Kidney epithelial cell (primary cell): ENCODE data around the gene CBFA2T3. TPM values are rescaled to one million over a fixed set of nuclear protein-coding genes. Genes with fewer than 3 reads are reported as not detected.

Experiments used
- DNase-seq: peaks from one replicate; pipeline ENCODE4 v3.0.0-alpha.2; 2010; ENCODE audit warnings: low read depth
- H3K27me3 ChIP-seq: 2 replicates; pipeline ENCODE4 v1.6.0; 2011; ENCODE audit warnings: low read length; ENCODE audit not compliant: control insufficient read depth, insufficient read depth
- H3K36me3 ChIP-seq: 2 replicates; pipeline ENCODE4 v1.5.1; 2011; ENCODE audit warnings: low read length; ENCODE audit not compliant: control insufficient read depth, insufficient read depth
- H3K4me3 ChIP-seq: 2 replicates; pipeline ENCODE4 v1.5.1; 2011; ENCODE audit warnings: low read depth, mild to moderate bottlenecking, control low read depth, low read length
- CTCF ChIP-seq: IDR thresholded peaks from 2 replicates; pipeline ENCODE4 v1.5.1; 2011; ENCODE audit warnings: mild to moderate bottlenecking, moderate library complexity, low read length, control low read depth, inconsistent platforms; ENCODE audit not compliant: insufficient read depth, poor library complexity, severe bottlenecking
- total RNA-seq: library from RNA; depleted of rRNA; stranded (reverse); fragments of >200 nt; gene quantifications from 2 replicates; pipeline ENCODE4 v1.2.3, GENCODE V29; 2015

Gene CBFA2T3
- total RNA-seq, 1 donor from 2014 or later, result 0.63 TPM

GRCh38 chr16:88937206-88937621 lies 39.8 kb downstream of the CBFA2T3 start:
- no peak for TF ChIP-seq CTCF
- peaks cover 61% of the 10 kb centered on the region for H3K27me3 ChIP-seq
- no peak for DNase-seq
- no peak overlapping the region for H3K4me3 ChIP-seq
- H3K36me3 ChIP-seq, result no peaks in the 10 kb centered on the region

- H3K27me3 ChIP-seq, result peaks cover 56% of the 10 kb centered on the region
- TF ChIP-seq CTCF, result no peak
- no peak for DNase-seq
- H3K4me3 ChIP-seq, result no peak overlapping the region
- H3K36me3 ChIP-seq, result no peaks in the 10 kb centered on the region
Observed at GRCh38 chr16:88936556-88937205, 40.3 kb downstream of the CBFA2T3 start.

GRCh38 chr16:88936008-88936555 lies 40.9 kb downstream of the CBFA2T3 start:
- DNase-seq, result no peak
- Histone ChIP-seq H3K27me3 (peaks cover 59% of the 10 kb centered on the region), H3K36me3 (no peaks in the 10 kb centered on the region), H3K4me3 (no peak overlapping the region)
- no peak for TF ChIP-seq CTCF

GRCh38 chr16:88934066-88934667 lies 42.8 kb downstream of the CBFA2T3 start:
- DNase-seq, result no peak
- TF ChIP-seq CTCF, result no peak
- H3K4me3 ChIP-seq, result no peak overlapping the region
- H3K36me3 ChIP-seq, result no peaks in the 10 kb centered on the region
- H3K27me3 ChIP-seq, result peaks cover 42% of the 10 kb centered on the region

DNA sequence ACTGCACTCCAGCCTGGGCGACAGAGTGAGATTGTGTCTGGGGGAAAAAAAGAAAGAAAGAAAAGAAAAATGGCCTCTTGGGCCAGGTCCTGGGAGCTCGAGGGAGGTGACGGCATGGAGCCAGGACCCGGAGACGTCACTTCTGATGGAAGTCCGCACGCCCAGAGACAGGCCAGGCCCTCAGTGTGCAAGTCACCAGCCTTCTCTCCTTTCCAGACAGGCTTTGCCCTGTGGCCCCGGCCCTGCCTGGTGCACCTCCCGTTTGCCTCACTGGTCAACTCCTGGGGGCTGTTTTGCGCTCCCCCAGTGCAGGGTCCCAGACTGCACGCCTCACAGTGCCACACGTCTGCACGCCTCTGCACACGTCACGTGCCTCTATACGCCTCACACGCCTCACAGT lies 44.1 kb downstream of the CBFA2T3 start:
- DNase-seq, result no peak
- no peak for TF ChIP-seq CTCF
- Histone ChIP-seq H3K36me3 (no peaks in the 10 kb centered on the region), H3K4me3 (no peak overlapping the region), H3K27me3 (peaks cover 42% of the 10 kb centered on the region)
